Neural cell (in vitro differentiated cells): ENCODE measurements around the gene SHTN1. TPM values are rescaled to one million over a fixed set of nuclear protein-coding genes. Genes with fewer than 3 reads are reported as not detected.

Source experiments
- H2AFZ ChIP-seq: fragments of 200-600, 300-800 bp; sonication (generic), shearing (Covaris generic); 2 replicates; pipeline ENCODE4 v1.6.0; 2014; ENCODE audit warnings: low read depth, mild to moderate bottlenecking, antibody characterized with exemption, low read length, moderate library complexity
- H3F3A ChIP-seq: fragments of 200-600 bp; shearing (Covaris generic); 2 replicates; pipeline ENCODE4 v1.6.1; 2016; ENCODE audit warnings: mild to moderate bottlenecking, moderate library complexity, mixed read lengths, antibody characterized with exemption, low read length; ENCODE audit not compliant: insufficient read depth, poor library complexity, severe bottlenecking
- H3K27ac ChIP-seq: fragments of 200-600, 300-800 bp; sonication (generic), shearing (Covaris generic); 2 replicates; pipeline ENCODE4 v1.5.1; 2014; ENCODE audit warnings: mild to moderate bottlenecking, low read length, moderate library complexity
- H3K27me3 ChIP-seq: fragments of 300-800, 200-600 bp; sonication (generic), shearing (Covaris generic); 2 replicates; pipeline ENCODE4 v1.6.0; 2014; ENCODE audit warnings: mild to moderate bottlenecking, low read depth, low read length, moderate library complexity; ENCODE audit not compliant: insufficient read depth
- H3K36me3 ChIP-seq: fragments of 300-800, 200-600 bp; sonication (generic), shearing (Covaris generic); 2 replicates; pipeline ENCODE4 v1.5.1; 2014; ENCODE audit warnings: mild to moderate bottlenecking, antibody characterized with exemption, low read length, moderate library complexity; ENCODE audit not compliant: insufficient read depth
- H3K4me2 ChIP-seq: fragments of 300-800, 200-600 bp; sonication (generic), shearing (Covaris generic); 2 replicates; pipeline ENCODE4 v1.6.0; 2014; ENCODE audit warnings: mild to moderate bottlenecking, low read length
- H3K4me3 ChIP-seq: fragments of 300-800, 200-600 bp; sonication (generic), shearing (Covaris generic); 2 replicates; pipeline ENCODE4 v1.5.1; 2014; ENCODE audit warnings: mild to moderate bottlenecking, low read length, moderate library complexity
- H3K79me2 ChIP-seq: fragments of 200-600 bp; shearing (Covaris generic); replicated peaks from 2 replicates; pipeline ENCODE4 v1.6.0; 2014; ENCODE audit warnings: mild to moderate bottlenecking, low read length, moderate library complexity; ENCODE audit not compliant: insufficient read depth
- H3K9ac ChIP-seq: fragments of 300-800, 200-600 bp; sonication (generic), shearing (Covaris generic); 2 replicates; pipeline ENCODE4 v1.6.1; 2016; ENCODE audit warnings: mild to moderate bottlenecking, low read length, mixed read lengths
- H3K9me2 ChIP-seq: fragments of 200-600 bp; shearing (Covaris generic); 2 replicates; pipeline ENCODE4 v1.6.1; 2016; ENCODE audit warnings: mild to moderate bottlenecking, low read length, mixed read lengths; ENCODE audit not compliant: insufficient read depth
- H3K9me3 ChIP-seq: fragments of 200-600, 300-800 bp; sonication (generic), shearing (Covaris generic); 2 replicates; pipeline ENCODE4 v1.6.1; 2016; ENCODE audit warnings: mild to moderate bottlenecking, mixed run types, low read length, moderate library complexity, mixed read lengths
- H4K20me1 ChIP-seq: fragments of 200-600 bp; shearing (Covaris generic); 2 replicates; pipeline ENCODE4 v1.6.1; 2016; ENCODE audit warnings: mild to moderate bottlenecking, mixed run types; ENCODE audit not compliant: insufficient read depth
- EP300 ChIP-seq: fragments of 450-650 bp; conservative IDR thresholded peaks from 2 replicates; pipeline ENCODE4 v1.6.1; 2014; ENCODE audit warnings: antibody characterized with exemption, mild to moderate bottlenecking, moderate library complexity; ENCODE audit not compliant: poor library complexity, severe bottlenecking
- EZH2 ChIP-seq: fragments of 200-600, 300-800 bp; shearing (Covaris generic), sonication (generic); IDR thresholded peaks from 2 replicates; pipeline ENCODE4 v1.6.1; 2014; ENCODE audit warnings: antibody characterized with exemption, low read length, borderline replicate concordance, mild to moderate bottlenecking; ENCODE audit not compliant: insufficient read depth, poor library complexity, severe bottlenecking
- MXI1 ChIP-seq: fragments of 450-650 bp; conservative IDR thresholded peaks from 2 replicates; pipeline ENCODE4 v1.6.1; 2014; ENCODE audit warnings: antibody characterized with exemption, mild to moderate bottlenecking; ENCODE audit not compliant: poor library complexity, severe bottlenecking
- POLR2AphosphoS5 ChIP-seq: IDR thresholded peaks from 2 replicates; pipeline ENCODE4 v1.6.1; 2012
- RAD21 ChIP-seq: fragments of 450-650 bp; conservative IDR thresholded peaks from 2 replicates; pipeline ENCODE4 v1.6.1; 2014; ENCODE audit warnings: antibody characterized with exemption, mild to moderate bottlenecking, moderate library complexity
- SMC3 ChIP-seq: fragments of 450-650 bp; conservative IDR thresholded peaks from 2 replicates; pipeline ENCODE4 v1.6.1; 2014; ENCODE audit warnings: antibody characterized with exemption, mild to moderate bottlenecking, moderate library complexity; ENCODE audit not compliant: poor library complexity
- TAF1 ChIP-seq: IDR thresholded peaks from 2 replicates; pipeline ENCODE4 v1.6.1; 2012; ENCODE audit warnings: low read depth
- polyA plus RNA-seq: library from polyadenylated mRNA; depleted of rRNA; stranded (reverse); fragments of >200 nt; gene quantifications from 2 replicates; pipeline ENCODE4 v1.2.3, GENCODE V29; 2014
- small RNA-seq, 3 experiments: library from RNA; depleted of rRNA; stranded (forward); fragments of <200 nt; gene quantifications; one replicate each; pipeline ENCODE3, GENCODE V24; 2012
- TF ChIP-seq, protein P1 (sequence below): fragments of 450-650 bp; IDR thresholded peaks from 2 replicates; pipeline ENCODE4 v1.5.1; 2014; ENCODE audit warnings: antibody characterized with exemption, mild to moderate bottlenecking, moderate library complexity; ENCODE audit not compliant: poor library complexity, severe bottlenecking
- TF ChIP-seq, protein P2 (sequence below): IDR thresholded peaks from 2 replicates; pipeline ENCODE4 v1.6.1; 2012; ENCODE audit warnings: borderline replicate concordance

SHTN1 gene
- polyA plus RNA-seq, 1 donor from 2014 or later, result 55.8 TPM

DNA sequence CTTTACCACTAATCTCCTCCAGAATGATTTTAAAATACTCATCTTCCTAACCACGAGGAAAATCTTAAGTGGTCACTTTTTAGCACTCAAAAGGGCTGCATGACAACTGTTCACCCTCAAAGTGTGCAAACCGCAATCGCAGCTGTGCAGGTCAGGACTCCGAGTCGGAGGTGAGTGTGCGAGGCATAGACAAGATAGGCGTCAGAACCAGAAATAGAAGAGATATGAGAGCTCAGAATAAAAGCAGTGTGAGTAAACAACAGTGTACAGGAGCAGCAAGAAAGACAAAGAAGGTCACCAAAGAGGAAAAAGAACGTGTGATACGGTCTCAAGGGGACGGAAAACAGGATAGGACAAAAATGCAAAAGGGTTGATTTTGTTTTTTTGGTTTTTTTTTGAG lies 173.2 kb downstream of the SHTN1 start:
- Histone ChIP-seq H4K20me1 (no peaks in the 10 kb centered on the region), H3F3A (no peaks in the 10 kb centered on the region), H3K9ac (no peak overlapping the region), H3K4me2 (no peak overlapping the region), H3K27me3 (no peaks in the 10 kb centered on the region), H3K4me3 (no peak overlapping the region), H2AFZ (no peak overlapping the region), H3K27ac (no peak overlapping the region), H3K79me2 (no peaks in the 10 kb centered on the region), H3K36me3 (no peaks in the 10 kb centered on the region), H3K9me3 (no peaks in the 10 kb centered on the region), H3K9me2 (no peaks in the 10 kb centered on the region)
- TF ChIP-seq SMC3 (no peak), MXI1 (no peak), TAF1 (no peak), EP300 (no peak), EZH2 (no peak), RAD21 (no peak), POLR2AphosphoS5 (no peak)
- TF ChIP-seq, protein P1, sequence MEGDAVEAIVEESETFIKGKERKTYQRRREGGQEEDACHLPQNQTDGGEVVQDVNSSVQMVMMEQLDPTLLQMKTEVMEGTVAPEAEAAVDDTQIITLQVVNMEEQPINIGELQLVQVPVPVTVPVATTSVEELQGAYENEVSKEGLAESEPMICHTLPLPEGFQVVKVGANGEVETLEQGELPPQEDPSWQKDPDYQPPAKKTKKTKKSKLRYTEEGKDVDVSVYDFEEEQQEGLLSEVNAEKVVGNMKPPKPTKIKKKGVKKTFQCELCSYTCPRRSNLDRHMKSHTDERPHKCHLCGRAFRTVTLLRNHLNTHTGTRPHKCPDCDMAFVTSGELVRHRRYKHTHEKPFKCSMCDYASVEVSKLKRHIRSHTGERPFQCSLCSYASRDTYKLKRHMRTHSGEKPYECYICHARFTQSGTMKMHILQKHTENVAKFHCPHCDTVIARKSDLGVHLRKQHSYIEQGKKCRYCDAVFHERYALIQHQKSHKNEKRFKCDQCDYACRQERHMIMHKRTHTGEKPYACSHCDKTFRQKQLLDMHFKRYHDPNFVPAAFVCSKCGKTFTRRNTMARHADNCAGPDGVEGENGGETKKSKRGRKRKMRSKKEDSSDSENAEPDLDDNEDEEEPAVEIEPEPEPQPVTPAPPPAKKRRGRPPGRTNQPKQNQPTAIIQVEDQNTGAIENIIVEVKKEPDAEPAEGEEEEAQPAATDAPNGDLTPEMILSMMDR, result no peak
- TF ChIP-seq, protein P2, sequence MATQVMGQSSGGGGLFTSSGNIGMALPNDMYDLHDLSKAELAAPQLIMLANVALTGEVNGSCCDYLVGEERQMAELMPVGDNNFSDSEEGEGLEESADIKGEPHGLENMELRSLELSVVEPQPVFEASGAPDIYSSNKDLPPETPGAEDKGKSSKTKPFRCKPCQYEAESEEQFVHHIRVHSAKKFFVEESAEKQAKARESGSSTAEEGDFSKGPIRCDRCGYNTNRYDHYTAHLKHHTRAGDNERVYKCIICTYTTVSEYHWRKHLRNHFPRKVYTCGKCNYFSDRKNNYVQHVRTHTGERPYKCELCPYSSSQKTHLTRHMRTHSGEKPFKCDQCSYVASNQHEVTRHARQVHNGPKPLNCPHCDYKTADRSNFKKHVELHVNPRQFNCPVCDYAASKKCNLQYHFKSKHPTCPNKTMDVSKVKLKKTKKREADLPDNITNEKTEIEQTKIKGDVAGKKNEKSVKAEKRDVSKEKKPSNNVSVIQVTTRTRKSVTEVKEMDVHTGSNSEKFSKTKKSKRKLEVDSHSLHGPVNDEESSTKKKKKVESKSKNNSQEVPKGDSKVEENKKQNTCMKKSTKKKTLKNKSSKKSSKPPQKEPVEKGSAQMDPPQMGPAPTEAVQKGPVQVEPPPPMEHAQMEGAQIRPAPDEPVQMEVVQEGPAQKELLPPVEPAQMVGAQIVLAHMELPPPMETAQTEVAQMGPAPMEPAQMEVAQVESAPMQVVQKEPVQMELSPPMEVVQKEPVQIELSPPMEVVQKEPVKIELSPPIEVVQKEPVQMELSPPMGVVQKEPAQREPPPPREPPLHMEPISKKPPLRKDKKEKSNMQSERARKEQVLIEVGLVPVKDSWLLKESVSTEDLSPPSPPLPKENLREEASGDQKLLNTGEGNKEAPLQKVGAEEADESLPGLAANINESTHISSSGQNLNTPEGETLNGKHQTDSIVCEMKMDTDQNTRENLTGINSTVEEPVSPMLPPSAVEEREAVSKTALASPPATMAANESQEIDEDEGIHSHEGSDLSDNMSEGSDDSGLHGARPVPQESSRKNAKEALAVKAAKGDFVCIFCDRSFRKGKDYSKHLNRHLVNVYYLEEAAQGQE, result no peak

Small RNA genes lying within 50 kb of the gene (small RNA-seq; reads per million reads assigned to genes)
- gene AC012308.1, result 0 reads per million in 3 experiments

Other genes with a start within 250 kb of the SHTN1 start
- 0.51 and 3.2 TPM in 2 replicates for gene ENO4, start 155.7 kb downstream of the SHTN1 start, polyA plus RNA-seq
- gene VAX1, start 133.1 kb upstream of the SHTN1 start, polyA plus RNA-seq, result 0.63 and 0.70 TPM in 2 replicates
- gene KCNK18, start 192.3 kb upstream of the SHTN1 start, polyA plus RNA-seq, result not detected in 2 replicates
- 0.05 and 0.24 TPM in 2 replicates for gene SLC18A2, start 235.9 kb upstream of the SHTN1 start, polyA plus RNA-seq